ENCODE data around the gene KAT6B.

Gene KAT6B

GRCh38 chr10:74824184-74824899 is 2.1 kb upstream of the KAT6B start (continued):
- TF ChIP-seq YY1 (tag by site-specific recombination; IDR thresholded peaks at IDR 0.05) (peak; percentile 89), IKZF3 (tag by site-specific recombination; IDR thresholded peaks at IDR 0.05) (0 out of 2 replicates have a peak, but pooled peaks have one; percentile 10), ZNF121 (tag by site-specific recombination; IDR thresholded peaks at IDR 0.05) (0 out of 2 replicates have a peak, but pooled peaks have one; percentile 7), ZNF488 (tag by site-specific recombination; IDR thresholded peaks at IDR 0.05) (no peak), BCL6B (tag by site-specific recombination; IDR thresholded peaks at IDR 0.05) (no peak), ZNF148 (tag by site-specific recombination; IDR thresholded peaks at IDR 0.05; ENCODE audit: borderline replicate concordance) (no peak), ZBTB6 (tag by site-specific recombination; IDR thresholded peaks at IDR 0.05) (no peak), ZNF658 (tag by site-specific recombination; IDR thresholded peaks at IDR 0.05) (no peak), ZFHX2 (tag by site-specific recombination; conservative IDR thresholded peaks at IDR 0.05) (no peak), ZNF501 (tag by site-specific recombination; IDR thresholded peaks at IDR 0.05) (no peak), ZNF184 (tag by site-specific recombination; IDR thresholded peaks at IDR 0.05) (0 out of 2 replicates have a peak, but pooled peaks have one; percentile 23), ZSCAN23 (tag by site-specific recombination; IDR thresholded peaks at IDR 0.05) (no peak)

- ChIA-PET POLR2A (interaction anchor here (0.6 kb wide), 1 partner anchor 140 kb away, joined by 4 read pairs; no protein-coding TSS in a partner anchor), CTCF (no interaction called here)
- Histone ChIP-seq H3K9me3 (ENCODE audit: control insufficient read depth, insufficient read depth, low read depth, low read length) (no peaks in the 10 kb centered on the region), H3K36me3 (ENCODE audit: control insufficient read depth in 2 of 2, insufficient read depth in 1 of 2, low read length in 2 of 2) (no peaks in the 10 kb centered on the region), H3K27ac (ENCODE audit: extremely low read depth, low read depth, low read length) (peak overlapping the region; percentile 99), H3K4me3 (ENCODE audit: low read depth, low read length) (peak overlapping the region; percentile 71), H3K4me1 (ENCODE audit: control insufficient read depth, insufficient read depth, low read length) (peaks cover 29% of the 10 kb centered on the region)
- TF ChIP-seq ZBTB8A (tag by site-specific recombination; IDR thresholded peaks at IDR 0.05) (peak; percentile 94), ZNF510 (tag by site-specific recombination; IDR thresholded peaks at IDR 0.05; ENCODE audit: insufficient replicate concordance) (no peak), SP3 (tag by site-specific recombination; IDR thresholded peaks at IDR 0.05) (peak; percentile 51), ZBTB7A (tag by site-specific recombination; IDR thresholded peaks at IDR 0.05; ENCODE audit: low read depth) (peak; percentile 92), ZNF335 (tag by site-specific recombination; conservative IDR thresholded peaks at IDR 0.05) (peak; percentile 96), ZFP37 (tag by site-specific recombination; IDR thresholded peaks at IDR 0.05) (no peak), EGR2 (tag by site-specific recombination; IDR thresholded peaks at IDR 0.05; ENCODE audit: low read depth) (peak; percentile 60; the same call in 1 of the 2 replicates), WT1 (tag by site-specific recombination; IDR thresholded peaks at IDR 0.05) (peak; percentile 65), ZNF280C (tag by site-specific recombination; IDR thresholded peaks at IDR 0.05) (no peak), ZNF530 (tag by site-specific recombination; IDR thresholded peaks at IDR 0.05; ENCODE audit: low read depth) (no peak), ZNF366 (tag by site-specific recombination; conservative IDR thresholded peaks at IDR 0.05) (no peak), MZF1 (tag by site-specific recombination; IDR thresholded peaks at IDR 0.05; ENCODE audit: borderline replicate concordance) (peak; percentile 84), ZNF600 (tag by site-specific recombination; IDR thresholded peaks at IDR 0.05) (peak; percentile 37), ZNF394 (tag by site-specific recombination; IDR thresholded peaks at IDR 0.05; ENCODE audit: borderline replicate concordance) (peak; percentile 22; the same call in 1 of the 2 replicates), ZNF596 (tag by site-specific recombination; IDR thresholded peaks at IDR 0.05) (no peak)
These were observed 1.5 kb upstream of the KAT6B start for GRCh38 chr10:74824900-74825370.

Data from HEK293 (cell line).